Karpas-422 (cell line): ENCODE results near the gene INAFM1. TPM values are rescaled to one million over a fixed set of nuclear protein-coding genes. Genes with fewer than 3 reads are reported as not detected.

Source experiments
- DNase-seq: peaks from one replicate; pipeline ENCODE4 v3.0.0-alpha.2; 2015
- H2AFZ ChIP-seq: fragments of 200-600 bp; sonication (generic); 2 replicates; pipeline ENCODE4 v1.6.1; 2014; ENCODE audit warnings: antibody characterized with exemption, low read length, mixed read lengths
- H3K27ac ChIP-seq: fragments of 200-600 bp; sonication (generic); 2 replicates; pipeline ENCODE4 v1.5.1; 2014; ENCODE audit warnings: mild to moderate bottlenecking, low read length, moderate library complexity
- H3K27me3 ChIP-seq: fragments of 200-600 bp; sonication (generic); 2 replicates; pipeline ENCODE4 v1.6.1; 2014; ENCODE audit warnings: low read length, mixed read lengths
- H3K36me3 ChIP-seq: fragments of 200-600 bp; sonication (generic); 2 replicates; pipeline ENCODE4 v1.6.1; 2014; ENCODE audit warnings: low read length, mixed read lengths; ENCODE audit not compliant: insufficient read depth
- H3K4me1 ChIP-seq: fragments of 200-600 bp; sonication (generic); 2 replicates; pipeline ENCODE4 v1.6.1; 2014; ENCODE audit warnings: mild to moderate bottlenecking, low read length, mixed read lengths
- H3K4me2 ChIP-seq: fragments of 200-600 bp; sonication (generic); 2 replicates; pipeline ENCODE4 v1.6.1; 2014; ENCODE audit warnings: low read length, low read depth, mild to moderate bottlenecking; ENCODE audit not compliant: poor library complexity, severe bottlenecking
- H3K4me3 ChIP-seq: fragments of 200-600 bp; sonication (generic); 2 replicates; pipeline ENCODE4 v1.5.1; 2014; ENCODE audit warnings: mild to moderate bottlenecking, antibody characterized with exemption, low read length, mixed read lengths
- H3K79me2 ChIP-seq: fragments of 200-600 bp; sonication (generic); 2 replicates; pipeline ENCODE4 v1.6.1; 2014; ENCODE audit warnings: mild to moderate bottlenecking, low read length, mixed read lengths
- H3K9ac ChIP-seq: fragments of 200-600 bp; sonication (generic); 2 replicates; pipeline ENCODE4 v1.6.0; 2014; ENCODE audit warnings: low read length
- H3K9me2 ChIP-seq: fragments of 200-600 bp; sonication (generic), shearing (Covaris generic); replicated peaks from 2 replicates; pipeline ENCODE4 v1.6.0; 2014; ENCODE audit warnings: mild to moderate bottlenecking, low read length, moderate library complexity; ENCODE audit not compliant: insufficient read depth
- H3K9me3 ChIP-seq: fragments of 300-700, 200-600 bp; sonication (generic); 2 replicates; pipeline ENCODE4 v1.6.1; 2014; ENCODE audit warnings: low read length, mixed read lengths
- H4K20me1 ChIP-seq: fragments of 200-600 bp; sonication (generic); 2 replicates; pipeline ENCODE4 v1.6.1; 2014; ENCODE audit warnings: mild to moderate bottlenecking, antibody characterized with exemption, low read length, low read depth; ENCODE audit not compliant: insufficient read depth
- total RNA-seq: library from RNA; depleted of rRNA; stranded (reverse); fragments of >200 nt; shearing (Covaris generic); gene quantifications from 2 replicates; pipeline ENCODE4 v1.2.3, GENCODE V29; 2014; ENCODE audit warnings: low replicate concordance

INAFM1 gene
- total RNA-seq, 1 experiment from 2014 or later, result 4.6 TPM

- Histone ChIP-seq H4K20me1 (no peaks in the 10 kb centered on the region), H3K36me3 (no peaks in the 10 kb centered on the region), H3K27ac (no peak overlapping the region), H3K9me2 (no peaks in the 10 kb centered on the region), H2AFZ (no peak overlapping the region), H3K27me3 (0 out of 2 replicates have a peak, but pooled peaks cover 2% of the 10 kb centered on the region), H3K4me3 (peak overlapping the region; percentile 64), H3K9ac (peak overlapping the region; percentile 75), H3K79me2 (no peaks in the 10 kb centered on the region), H3K9me3 (no peaks in the 10 kb centered on the region), H3K4me1 (peaks cover 49% of the 10 kb centered on the region), H3K4me2 (peak overlapping the region; percentile 97)
- peak; percentile 63 for DNase-seq
These were observed 45.0 kb upstream of the INAFM1 start for GRCh38 chr19:47229676-47230053.

- Histone ChIP-seq H3K9me3 (no peaks in the 10 kb centered on the region), H3K4me2 (peak overlapping the region; percentile 97), H3K79me2 (no peaks in the 10 kb centered on the region), H3K4me1 (peaks cover 49% of the 10 kb centered on the region), H3K27ac (no peak overlapping the region), H3K27me3 (0 out of 2 replicates have a peak, but pooled peaks cover 2% of the 10 kb centered on the region), H3K36me3 (no peaks in the 10 kb centered on the region), H3K9me2 (no peaks in the 10 kb centered on the region), H3K9ac (peak overlapping the region; percentile 75), H4K20me1 (no peaks in the 10 kb centered on the region), H3K4me3 (peak overlapping the region; percentile 84), H2AFZ (peak overlapping the region; percentile 96)
- peak; percentile 83 for DNase-seq
These were observed 44.4 kb upstream of the INAFM1 start for GRCh38 chr19:47230054-47230920.

- no peaks in the 10 kb centered on the region for H3K9me3 ChIP-seq
- H3K27ac ChIP-seq, result no peak within 1 kb of the TSS
- H3K9ac ChIP-seq, result peak within 1 kb of the TSS; percentile 75
- no peaks in the 10 kb centered on the region for H3K36me3 ChIP-seq
- no peak for DNase-seq
- H2AFZ ChIP-seq, result peak within 1 kb of the TSS; percentile 96
- 0 out of 2 replicates have a peak, but pooled peaks cover 2% of the 10 kb centered on the region for H3K27me3 ChIP-seq
- no peaks in the 10 kb centered on the region for H3K9me2 ChIP-seq
- peak within 1 kb of the TSS; percentile 97 for H3K4me2 ChIP-seq
- H3K4me1 ChIP-seq, result peaks cover 45% of the 10 kb centered on the region
- H3K79me2 ChIP-seq, result no peaks in the 10 kb centered on the region
- peak within 1 kb of the TSS; percentile 84 for H3K4me3 ChIP-seq
- H4K20me1 ChIP-seq, result no peaks in the 10 kb centered on the region
These were observed 43.8 kb upstream of the INAFM1 start, which contains the start of gene BBC3 for GRCh38 chr19:47230921-47231214. BBC3 (minus strand) TSS chr19:47231199; CDS start chr19:47228431, 2,768 bp downstream.

- no peaks in the 10 kb centered on the region for H4K20me1 ChIP-seq
- H3K36me3 ChIP-seq, result no peaks in the 10 kb centered on the region
- peak overlapping the region; percentile 97 for H3K4me2 ChIP-seq
- no peaks in the 10 kb centered on the region for H3K79me2 ChIP-seq
- peak overlapping the region; percentile 87; the same call in 1 of the 2 replicates for H2AFZ ChIP-seq
- H3K27ac ChIP-seq, result no peak overlapping the region
- 0 out of 2 replicates have a peak, but pooled peaks cover 2% of the 10 kb centered on the region for H3K27me3 ChIP-seq
- peak overlapping the region; percentile 75 for H3K9ac ChIP-seq
- peaks cover 41% of the 10 kb centered on the region for H3K4me1 ChIP-seq
- no peaks in the 10 kb centered on the region for H3K9me2 ChIP-seq
- peak; percentile 84 for DNase-seq
- no peaks in the 10 kb centered on the region for H3K9me3 ChIP-seq
- peak overlapping the region; percentile 84; the same call in 1 of the 2 replicates for H3K4me3 ChIP-seq
These were observed 43.2 kb upstream of the INAFM1 start for GRCh38 chr19:47231215-47232054.

DNA sequence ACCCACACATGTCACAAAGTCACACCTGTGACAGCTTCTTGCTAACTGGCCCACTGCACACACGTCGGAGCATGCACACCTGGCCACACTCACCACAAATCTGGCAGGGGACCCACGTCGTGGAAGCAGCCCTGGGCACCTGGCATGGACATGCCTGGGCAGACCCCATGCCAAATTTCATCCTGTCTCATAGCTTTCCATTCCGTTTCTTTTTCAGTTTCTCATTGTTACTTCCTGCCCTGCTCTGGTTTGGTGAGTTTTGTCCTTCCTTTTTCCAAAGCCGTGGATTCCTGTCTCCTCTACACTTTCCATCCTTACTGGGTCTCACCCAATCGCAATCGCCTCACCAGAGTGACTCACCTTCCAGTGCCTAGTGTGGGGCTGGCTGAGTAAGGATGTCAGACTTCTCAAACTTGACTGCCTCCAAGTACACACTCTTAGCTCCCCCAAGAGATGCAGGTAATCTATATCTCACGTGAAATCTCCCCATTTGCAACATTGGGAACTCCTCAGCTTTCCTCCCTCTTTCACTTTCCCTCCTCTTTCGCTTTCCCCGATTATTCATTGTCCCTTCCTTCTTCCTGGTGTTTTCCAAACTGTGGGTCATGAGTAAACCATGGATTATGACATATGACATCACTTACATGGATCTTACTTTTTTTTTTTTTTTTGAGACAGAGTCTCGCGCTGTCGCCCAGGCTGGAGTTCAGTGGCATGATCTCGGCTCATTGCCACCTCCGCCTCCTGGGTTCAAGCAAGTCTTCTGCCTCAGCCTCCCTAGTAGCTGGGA, 42.1 kb upstream of the INAFM1 start:
- H3K36me3 ChIP-seq, result no peaks in the 10 kb centered on the region
- H3K79me2 ChIP-seq, result no peaks in the 10 kb centered on the region
- H3K9ac ChIP-seq, result no peak overlapping the region
- no peaks in the 10 kb centered on the region for H3K9me2 ChIP-seq
- H4K20me1 ChIP-seq, result no peaks in the 10 kb centered on the region
- 0 out of 2 replicates have a peak, but pooled peaks cover 2% of the 10 kb centered on the region for H3K27me3 ChIP-seq
- H3K4me3 ChIP-seq, result no peak overlapping the region
- no peak overlapping the region for H2AFZ ChIP-seq
- no peak overlapping the region for H3K4me2 ChIP-seq
- no peak overlapping the region for H3K27ac ChIP-seq
- DNase-seq, result no peak
- H3K9me3 ChIP-seq, result no peaks in the 10 kb centered on the region
- H3K4me1 ChIP-seq, result peaks cover 29% of the 10 kb centered on the region

GRCh38 chr19:47236072-47236675, 38.5 kb upstream of the INAFM1 start:
- no peaks in the 10 kb centered on the region for H3K79me2 ChIP-seq
- no peaks in the 10 kb centered on the region for H3K9me3 ChIP-seq
- H3K9ac ChIP-seq, result no peak overlapping the region
- no peaks in the 10 kb centered on the region for H3K36me3 ChIP-seq
- H3K27me3 ChIP-seq, result 0 out of 2 replicates have a peak, but pooled peaks cover 2% of the 10 kb centered on the region
- no peak overlapping the region for H2AFZ ChIP-seq
- no peak overlapping the region for H3K4me3 ChIP-seq
- no peak for DNase-seq
- H3K27ac ChIP-seq, result no peak overlapping the region
- H3K4me2 ChIP-seq, result no peak overlapping the region
- no peaks in the 10 kb centered on the region for H4K20me1 ChIP-seq
- no peaks in the 10 kb centered on the region for H3K9me2 ChIP-seq
- peaks cover 27% of the 10 kb centered on the region for H3K4me1 ChIP-seq

DNA sequence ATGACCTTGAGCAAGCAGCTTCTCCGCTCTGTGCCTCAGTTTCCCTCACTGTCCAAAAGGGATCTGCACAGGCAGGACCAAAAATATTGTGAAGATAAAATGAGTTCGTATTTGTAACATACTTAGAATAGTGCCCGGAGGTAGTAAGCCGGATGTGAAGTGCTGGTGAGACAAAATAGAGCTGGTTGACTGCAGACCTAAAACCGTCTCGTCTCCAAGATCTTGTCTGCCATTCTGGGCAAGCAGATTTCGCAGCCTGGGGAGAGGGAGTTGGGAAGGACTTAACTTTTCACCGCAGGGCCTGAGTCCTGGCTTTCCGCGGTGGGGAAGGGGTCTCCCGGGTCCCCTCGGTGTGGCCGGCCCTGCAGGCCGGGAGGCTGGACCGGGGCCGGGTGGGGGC, 35.5 kb upstream of the INAFM1 start:
- no peak for DNase-seq
- Histone ChIP-seq H3K4me3 (no peak overlapping the region; the same call in 1 of the 2 replicates), H3K27me3 (no peaks in the 10 kb centered on the region), H3K36me3 (no peaks in the 10 kb centered on the region), H3K9ac (peak overlapping the region; percentile 69; the same call in 1 of the 2 replicates), H3K27ac (no peak overlapping the region), H2AFZ (no peak overlapping the region), H3K4me1 (peaks cover 35% of the 10 kb centered on the region), H3K9me3 (no peaks in the 10 kb centered on the region), H3K9me2 (no peaks in the 10 kb centered on the region), H3K4me2 (peak overlapping the region; percentile 59), H4K20me1 (no peaks in the 10 kb centered on the region), H3K79me2 (no peaks in the 10 kb centered on the region)
